RPMI8226 (cell line): ENCODE data around the gene NAALADL2.

ENCODE experiments used
- DNase-seq: peaks from one replicate; pipeline ENCODE4 v3.0.0-alpha.2; 2015

Gene NAALADL2

GRCh38 chr3:175617247-175617646 is 758.1 kb downstream of the NAALADL2 start:
- DNase-seq, result no peak

- no peak for DNase-seq
Observed at GRCh38 chr3:175619369-175619768, 760.2 kb downstream of the NAALADL2 start.

- no peak for DNase-seq
Observed at GRCh38 chr3:175620093-175620492, 761.0 kb downstream of the NAALADL2 start.

- no peak for DNase-seq
Observed at GRCh38 chr3:175620532-175620931, 761.4 kb downstream of the NAALADL2 start.

- DNase-seq, result no peak
Observed at GRCh38 chr3:175640958-175641357, 781.8 kb downstream of the NAALADL2 start.

GRCh38 chr3:175646865-175647264 is 787.7 kb downstream of the NAALADL2 start:
- no peak for DNase-seq

- DNase-seq, result no peak
Observed at GRCh38 chr3:175648899-175649298, 789.8 kb downstream of the NAALADL2 start.

GRCh38 chr3:175651716-175652115 is 792.6 kb downstream of the NAALADL2 start:
- DNase-seq, result peak; percentile 7

GRCh38 chr3:175655351-175655750 is 796.2 kb downstream of the NAALADL2 start:
- DNase-seq, result no peak

- DNase-seq, result no peak
Observed at GRCh38 chr3:175656461-175656860, 797.3 kb downstream of the NAALADL2 start.

- no peak for DNase-seq
Observed at GRCh38 chr3:175659670-175660350, 800.7 kb downstream of the NAALADL2 start.

GRCh38 chr3:175662815-175663214 is 803.7 kb downstream of the NAALADL2 start:
- DNase-seq, result no peak

GRCh38 chr3:175664911-175665310 is 805.8 kb downstream of the NAALADL2 start:
- no peak for DNase-seq

GRCh38 chr3:175668300-175668699 is 809.2 kb downstream of the NAALADL2 start:
- DNase-seq, result no peak

GRCh38 chr3:175670557-175670956 is 811.4 kb downstream of the NAALADL2 start:
- DNase-seq, result no peak

- DNase-seq, result no peak
Observed at GRCh38 chr3:175672119-175672689, 813.1 kb downstream of the NAALADL2 start.

GRCh38 chr3:175679568-175679967 is 820.4 kb downstream of the NAALADL2 start:
- DNase-seq, result no peak

GRCh38 chr3:175692256-175692655 is 833.1 kb downstream of the NAALADL2 start:
- DNase-seq, result no peak

GRCh38 chr3:175695251-175695650 is 836.1 kb downstream of the NAALADL2 start:
- DNase-seq, result no peak

- DNase-seq, result no peak
Observed at GRCh38 chr3:175702956-175703355, 843.8 kb downstream of the NAALADL2 start.

GRCh38 chr3:175704366-175705055 is 845.4 kb downstream of the NAALADL2 start:
- DNase-seq, result no peak

GRCh38 chr3:175713268-175713667 is 854.1 kb downstream of the NAALADL2 start:
- DNase-seq, result no peak

GRCh38 chr3:175716446-175716845 is 857.3 kb downstream of the NAALADL2 start:
- DNase-seq, result no peak

GRCh38 chr3:175726228-175726627 is 867.1 kb downstream of the NAALADL2 start:
- DNase-seq, result no peak
